ENCODE data around the gene ANKRD12.
"Not testable (repeated sequence)": the region's sequence is repeated elsewhere in the genome, so short reads cannot be mapped to it uniquely, and the experiment has no call there.

The ANKRD12 gene

DNA sequence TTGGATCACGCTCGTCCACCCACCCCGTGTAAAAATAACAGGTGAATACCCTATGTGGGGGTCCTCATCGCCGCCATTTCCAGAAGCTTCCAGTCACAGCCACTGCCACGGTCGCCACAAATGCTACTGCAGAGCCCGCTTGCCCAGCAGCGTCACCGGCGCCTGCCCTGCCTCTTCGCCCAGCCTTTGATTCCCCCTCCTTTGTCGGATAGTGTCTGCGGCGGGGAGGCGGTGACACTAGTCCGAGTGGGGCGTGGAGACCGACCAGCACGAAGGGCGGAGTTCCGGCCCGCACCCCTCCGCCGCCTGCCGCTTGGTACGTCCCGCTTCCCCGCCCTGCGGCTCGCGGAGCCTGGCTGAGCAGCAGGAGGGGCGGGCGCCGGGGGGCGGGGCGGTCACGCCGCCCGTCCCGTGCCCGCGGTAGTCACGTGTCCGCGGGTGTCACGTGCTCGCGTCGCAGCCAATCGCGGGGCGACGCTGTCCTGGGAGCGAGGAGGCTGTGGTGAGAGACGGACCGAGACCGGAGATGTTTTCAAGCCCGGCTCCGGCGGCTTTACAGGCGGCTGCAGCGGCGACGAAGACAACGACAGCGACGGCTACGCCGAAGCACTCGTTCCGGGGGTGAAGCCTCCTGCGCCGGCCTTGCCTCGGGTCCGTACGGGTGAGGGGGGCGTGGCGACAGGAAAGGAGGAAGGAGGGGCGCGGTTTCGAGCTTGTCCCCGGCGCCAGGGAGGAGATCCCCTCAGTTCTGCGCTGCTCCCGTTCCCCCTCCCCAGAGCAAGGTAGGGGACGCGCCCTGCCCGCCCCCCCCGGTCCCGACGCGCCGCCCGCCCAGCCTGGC is at the start of gene ANKRD12:
Gene ANKRD12 (plus strand): TSS at position 467 of the 841 bp plus-strand sequence. CDS start 45,652 bp downstream, outside the sequence.
- peak; percentile 100 for DNase-seq

DNA sequence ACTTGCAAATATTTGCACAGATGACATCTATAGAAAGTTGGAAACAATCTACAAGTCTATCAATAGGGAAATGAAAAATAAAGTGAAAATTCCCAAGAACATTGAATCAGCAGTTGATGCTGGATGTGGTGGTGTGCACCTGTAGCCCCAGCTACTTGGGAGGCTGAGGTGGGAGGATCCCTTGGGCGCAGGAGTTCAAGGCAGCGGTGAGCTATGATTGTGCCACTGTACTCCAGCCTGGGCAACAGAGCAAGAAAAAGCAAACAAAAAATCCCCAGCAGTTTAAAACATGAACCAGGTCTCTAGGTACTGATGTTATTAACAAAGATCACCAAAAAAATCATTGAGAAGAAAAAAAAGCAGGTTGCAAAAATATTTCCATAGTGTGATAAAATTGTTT is 49.4 kb upstream of the ANKRD12 start:
- no peak for DNase-seq

DNA sequence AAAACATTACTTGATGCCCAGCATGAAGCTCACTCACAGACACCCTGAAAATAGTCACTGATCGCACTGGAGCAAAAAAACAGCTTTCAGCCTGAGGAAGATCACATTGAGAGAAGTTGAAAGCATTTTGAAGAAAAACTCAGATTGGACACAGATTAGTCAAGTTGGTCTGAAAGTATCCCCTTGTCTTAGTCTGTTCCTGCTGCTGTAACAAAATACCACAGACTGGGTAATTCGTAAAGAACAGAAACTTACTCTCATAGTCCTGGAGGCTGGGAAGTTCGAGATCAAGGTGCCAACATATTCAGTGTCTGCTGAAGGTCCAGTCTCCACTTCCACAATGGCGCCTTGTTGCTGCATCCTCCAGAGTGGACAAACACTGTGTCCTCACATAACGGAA is 48.3 kb upstream of the ANKRD12 start:
- DNase-seq: no peak

DNA sequence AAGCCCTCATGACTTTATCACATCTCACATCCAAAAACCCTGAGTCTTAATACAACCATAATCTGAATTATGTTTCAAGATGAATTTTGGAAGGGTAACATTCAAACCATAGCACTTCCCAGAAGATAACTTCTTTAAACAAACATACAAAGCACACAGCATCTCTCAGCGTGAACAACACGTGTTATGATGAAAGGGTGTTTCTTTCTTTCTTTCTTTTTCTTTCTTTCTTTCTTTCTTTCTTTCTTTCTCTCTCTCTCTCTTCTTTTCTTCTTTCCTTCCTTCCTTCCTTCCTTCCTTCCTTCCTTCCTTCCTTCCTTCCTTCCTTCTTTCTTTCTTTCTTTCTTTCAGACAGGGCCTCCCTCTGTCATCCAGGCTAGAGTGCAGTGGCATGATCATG is 47.9 kb upstream of the ANKRD12 start:
- DNase-seq: not testable (repeated sequence)

DNA sequence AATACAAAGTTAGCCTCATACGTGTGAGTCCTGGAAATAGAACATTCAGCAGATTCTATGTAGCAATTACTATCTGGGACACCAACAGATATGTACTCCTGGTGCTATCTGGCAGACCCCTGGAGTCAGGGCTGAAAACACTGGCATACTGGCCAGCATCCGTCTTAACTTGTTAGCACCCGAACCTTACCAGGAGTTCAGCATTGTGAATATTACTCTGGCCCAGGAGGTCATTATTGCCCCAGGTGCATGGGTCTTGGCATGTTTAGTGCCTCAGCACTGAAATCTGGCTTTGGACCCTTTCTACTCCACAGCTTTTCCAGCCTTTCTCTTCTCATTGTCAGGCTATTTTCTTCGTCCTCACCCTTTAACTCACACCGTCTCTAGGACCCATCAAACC is 46.0 kb upstream of the ANKRD12 start:
- DNase-seq: no peak

DNA sequence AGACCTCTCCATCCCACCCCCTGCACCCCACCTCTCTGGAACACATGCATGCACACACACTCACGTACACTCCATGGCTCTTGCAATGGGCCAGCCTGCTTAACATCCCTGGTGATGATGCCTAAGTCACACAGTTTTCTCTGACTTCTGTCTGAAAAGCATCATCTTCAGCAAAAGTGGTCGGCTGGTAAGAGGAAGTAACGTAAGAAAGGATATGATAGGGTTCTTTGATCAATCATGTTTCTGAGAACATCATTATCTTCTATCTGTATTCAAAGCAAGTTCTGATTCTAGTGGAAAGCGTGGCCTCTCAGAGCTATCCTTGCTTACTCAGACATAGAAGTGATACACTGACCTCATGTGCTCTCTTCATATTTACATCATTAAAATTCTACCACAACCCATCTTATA is 45.5 kb upstream of the ANKRD12 start:
- peak; percentile 50 for DNase-seq

DNA sequence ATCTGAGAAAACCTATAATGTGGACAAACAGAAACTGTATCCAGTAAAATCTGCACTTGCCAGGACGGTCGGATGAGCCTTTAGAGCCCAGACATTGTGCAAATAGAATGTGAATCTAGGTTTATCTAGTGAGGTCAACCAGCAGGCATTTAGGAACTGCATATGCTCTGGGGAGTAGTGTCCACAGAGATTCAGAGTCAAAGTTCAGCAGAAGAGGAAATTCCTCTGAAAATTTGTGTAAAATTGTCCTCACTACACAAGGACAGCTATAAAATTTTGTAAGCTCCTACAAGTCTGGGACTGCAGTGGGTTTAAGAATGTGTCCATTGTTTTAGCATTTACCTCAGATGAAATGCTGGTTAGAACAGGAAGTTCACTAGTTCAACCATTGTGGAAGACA is 43.9 kb upstream of the ANKRD12 start:
- no peak for DNase-seq

DNA sequence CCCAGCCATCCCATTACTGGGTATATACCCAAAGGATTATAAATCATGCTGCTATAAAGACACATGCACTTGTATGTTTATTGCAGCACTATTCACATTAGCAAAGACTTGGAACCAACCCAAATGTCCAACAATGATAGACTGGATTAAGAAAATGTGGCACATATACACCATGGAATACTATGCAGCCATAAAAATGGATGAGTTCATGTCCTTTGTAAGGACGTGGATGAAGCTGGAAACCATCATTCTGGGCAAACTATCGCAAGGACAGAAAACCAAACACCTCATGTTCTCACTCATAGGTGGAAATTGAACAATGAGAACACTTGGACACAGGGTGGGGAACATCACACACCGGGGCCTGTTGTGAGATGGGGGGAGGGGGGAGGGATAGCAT is 43.5 kb upstream of the ANKRD12 start:
- DNase-seq: not testable (repeated sequence)

DNA sequence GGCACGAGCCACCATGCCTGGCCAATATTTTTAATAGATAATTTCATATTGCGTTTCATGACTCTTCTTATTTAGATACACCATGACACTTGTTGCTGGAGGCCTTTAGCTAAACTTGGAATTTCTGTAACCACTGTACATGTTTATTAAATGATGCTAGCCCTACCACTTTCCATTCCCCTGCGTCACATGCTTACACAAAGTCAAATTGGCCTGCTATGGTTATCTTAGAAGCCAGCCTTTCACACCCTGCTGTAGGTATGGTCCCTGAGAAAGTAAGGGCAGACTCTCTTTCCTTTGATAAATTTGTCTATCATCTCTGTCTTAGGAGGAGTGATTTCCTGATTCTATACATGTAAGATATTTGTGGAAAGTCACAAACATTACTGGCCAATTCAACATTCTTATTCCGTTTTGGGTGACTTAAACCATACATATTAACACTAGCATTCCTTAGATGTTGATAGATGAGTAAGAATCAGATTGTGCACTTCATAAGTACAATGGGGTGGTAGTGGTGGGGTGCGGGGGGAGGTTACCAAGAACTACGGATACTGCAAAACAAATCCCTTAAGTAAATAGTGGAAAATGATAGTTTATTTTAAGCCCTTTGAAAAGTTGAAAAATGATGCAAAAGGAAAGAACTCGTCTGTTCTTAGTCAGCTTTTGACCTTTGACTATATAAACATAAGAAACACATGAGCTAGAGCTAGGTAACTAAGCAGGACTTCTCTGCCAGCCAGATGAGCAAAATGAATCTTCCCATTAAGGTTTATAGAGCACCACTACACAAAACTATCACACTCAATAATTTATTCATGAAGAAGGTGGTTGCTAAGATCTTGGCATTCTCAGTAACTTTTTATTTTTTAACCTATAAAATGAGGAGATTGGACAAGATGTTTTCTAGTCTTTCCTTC is 42.0 kb upstream of the ANKRD12 start:
- DNase-seq: no peak

DNA sequence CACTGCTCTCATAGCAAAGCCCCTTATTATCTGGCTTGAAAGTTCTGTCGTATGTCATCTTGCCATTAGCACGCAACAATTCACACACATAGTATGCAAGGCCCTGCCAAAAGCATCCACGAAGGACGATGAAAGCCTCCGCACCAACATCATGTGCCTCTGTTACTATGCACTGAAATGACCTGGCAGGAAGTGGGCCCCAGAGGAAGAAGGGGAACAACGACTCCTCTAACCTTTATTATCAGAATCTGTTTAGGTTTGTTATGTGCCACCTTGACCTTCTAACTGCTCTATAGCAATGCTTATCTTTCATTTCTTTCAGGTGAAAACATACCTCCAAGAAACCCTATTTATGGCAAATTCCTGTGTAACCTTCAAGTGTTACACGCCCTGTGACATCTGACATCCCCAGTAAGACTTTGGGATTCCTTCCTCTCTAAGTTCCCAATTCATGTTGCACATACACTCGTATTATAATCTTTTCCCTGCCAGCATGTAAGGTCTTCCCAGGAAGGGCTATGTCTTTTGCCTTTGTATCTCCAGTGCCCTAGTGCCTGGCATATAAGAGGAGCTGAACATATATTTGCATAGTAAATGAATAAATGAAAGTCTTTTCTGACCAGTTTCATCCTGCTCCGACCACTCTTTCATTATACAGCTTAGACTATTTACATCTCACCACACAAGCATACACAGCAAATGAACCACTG is 41.1 kb upstream of the ANKRD12 start:
- DNase-seq: no peak

DNA sequence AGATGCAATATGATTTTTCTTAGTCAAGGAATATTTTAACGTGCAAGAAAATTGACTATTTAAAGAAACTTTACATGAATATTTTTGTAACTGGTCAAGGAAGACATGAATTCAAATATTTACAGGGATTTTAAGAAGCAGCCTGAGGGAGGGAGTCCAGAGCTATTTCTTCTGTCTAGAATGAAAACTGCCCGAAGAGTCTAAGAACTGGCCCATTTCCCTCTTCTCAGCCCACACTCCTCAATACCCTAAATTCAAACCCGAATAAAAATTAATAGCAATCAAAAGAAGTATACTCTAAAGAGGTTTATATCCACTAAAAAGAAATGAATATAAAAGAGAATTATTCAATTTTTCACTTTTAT is 40.6 kb upstream of the ANKRD12 start:
- no peak for DNase-seq

DNA sequence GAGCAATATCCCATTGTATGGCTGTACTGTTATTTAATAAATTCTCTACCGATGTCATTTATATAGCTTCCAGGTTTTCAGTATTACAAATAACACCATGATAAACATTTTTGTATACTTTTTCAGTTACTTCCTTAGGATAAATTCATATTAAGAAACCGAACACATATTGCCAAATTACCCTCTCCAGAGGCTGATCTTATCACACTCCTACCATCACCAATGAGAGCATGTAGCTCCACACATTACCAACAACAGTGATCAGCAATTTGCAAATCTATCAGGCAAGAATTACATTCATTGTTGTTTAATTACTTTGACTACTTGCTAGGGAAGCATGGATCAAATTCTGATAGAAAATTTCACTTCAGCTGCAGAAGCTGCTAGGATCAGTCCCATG is 39.9 kb upstream of the ANKRD12 start:
- DNase-seq: no peak

DNA sequence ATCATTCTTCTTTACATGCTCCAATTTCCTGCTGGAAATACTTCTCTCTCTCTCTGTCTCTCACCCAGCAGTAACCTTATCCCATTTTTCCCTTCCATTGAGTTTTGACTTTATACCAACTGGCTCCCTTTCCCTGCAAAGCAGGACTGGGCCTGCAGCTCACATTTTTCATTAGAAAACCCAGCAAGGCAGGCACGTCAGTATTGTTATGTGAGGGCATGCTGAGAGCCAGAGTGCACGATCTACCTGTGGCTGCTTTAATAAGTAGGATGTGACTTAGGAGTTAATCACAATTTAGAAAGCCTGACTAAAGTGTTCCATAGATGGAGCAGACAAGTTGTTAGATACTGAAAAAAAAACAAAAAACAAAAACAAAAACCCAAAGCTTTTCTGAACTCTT is 39.2 kb upstream of the ANKRD12 start:
- no peak for DNase-seq

DNA sequence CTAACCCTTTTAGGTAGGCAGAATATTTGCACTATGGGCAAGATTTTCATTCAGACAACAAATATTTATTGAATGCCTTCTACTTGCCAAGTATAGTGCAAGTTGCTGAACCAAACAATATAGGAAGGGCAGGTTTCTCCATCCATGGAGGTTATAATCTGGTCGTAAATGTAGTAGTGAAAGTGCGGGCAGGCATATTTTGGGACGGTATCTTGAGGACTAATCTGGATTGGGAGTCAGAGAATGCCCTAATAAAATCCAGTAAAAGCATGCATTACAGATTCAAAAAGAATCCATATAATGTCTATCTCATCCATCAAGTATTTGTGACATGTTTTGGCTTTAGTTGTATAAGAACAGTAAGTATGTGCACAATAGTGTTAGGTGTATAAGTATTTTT is 35.8 kb upstream of the ANKRD12 start:
- no peak for DNase-seq

DNA sequence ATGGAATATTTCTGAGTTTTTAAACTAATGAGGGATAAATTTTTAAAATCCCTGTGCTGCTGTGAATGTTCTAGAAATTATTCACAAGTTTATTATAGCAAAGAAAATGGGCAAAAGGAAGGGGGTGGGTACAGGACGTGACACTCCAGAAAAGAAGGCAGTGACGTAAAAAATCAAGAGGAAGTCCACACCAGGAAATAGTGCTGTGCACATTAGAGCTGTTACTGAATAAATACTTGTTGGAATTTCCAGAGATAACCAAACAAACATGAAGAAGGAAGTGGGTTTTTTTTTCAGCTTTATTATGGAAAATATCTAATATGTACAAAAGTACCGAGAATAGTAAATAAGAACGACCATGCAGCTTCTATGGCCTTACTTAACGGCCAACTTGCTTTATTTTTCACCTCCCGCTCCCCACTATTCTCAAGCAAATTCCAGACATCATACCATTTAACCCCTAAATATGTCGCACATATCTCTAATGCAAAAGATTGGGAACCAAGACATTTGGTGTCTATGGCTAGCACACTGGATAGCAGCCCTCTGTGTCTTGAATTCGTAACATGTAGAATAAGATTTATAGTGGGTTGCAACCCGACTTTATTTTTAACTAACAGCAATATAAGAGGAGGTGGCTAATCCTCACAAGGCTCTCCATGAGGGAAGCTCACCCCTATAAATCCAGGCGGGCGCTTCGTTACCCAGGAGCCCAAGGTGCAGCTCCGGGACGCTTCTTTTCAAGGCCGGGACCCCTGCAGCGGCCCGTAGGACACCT is 34.7 kb upstream of the ANKRD12 start:
- peak; percentile 87 for DNase-seq

DNA sequence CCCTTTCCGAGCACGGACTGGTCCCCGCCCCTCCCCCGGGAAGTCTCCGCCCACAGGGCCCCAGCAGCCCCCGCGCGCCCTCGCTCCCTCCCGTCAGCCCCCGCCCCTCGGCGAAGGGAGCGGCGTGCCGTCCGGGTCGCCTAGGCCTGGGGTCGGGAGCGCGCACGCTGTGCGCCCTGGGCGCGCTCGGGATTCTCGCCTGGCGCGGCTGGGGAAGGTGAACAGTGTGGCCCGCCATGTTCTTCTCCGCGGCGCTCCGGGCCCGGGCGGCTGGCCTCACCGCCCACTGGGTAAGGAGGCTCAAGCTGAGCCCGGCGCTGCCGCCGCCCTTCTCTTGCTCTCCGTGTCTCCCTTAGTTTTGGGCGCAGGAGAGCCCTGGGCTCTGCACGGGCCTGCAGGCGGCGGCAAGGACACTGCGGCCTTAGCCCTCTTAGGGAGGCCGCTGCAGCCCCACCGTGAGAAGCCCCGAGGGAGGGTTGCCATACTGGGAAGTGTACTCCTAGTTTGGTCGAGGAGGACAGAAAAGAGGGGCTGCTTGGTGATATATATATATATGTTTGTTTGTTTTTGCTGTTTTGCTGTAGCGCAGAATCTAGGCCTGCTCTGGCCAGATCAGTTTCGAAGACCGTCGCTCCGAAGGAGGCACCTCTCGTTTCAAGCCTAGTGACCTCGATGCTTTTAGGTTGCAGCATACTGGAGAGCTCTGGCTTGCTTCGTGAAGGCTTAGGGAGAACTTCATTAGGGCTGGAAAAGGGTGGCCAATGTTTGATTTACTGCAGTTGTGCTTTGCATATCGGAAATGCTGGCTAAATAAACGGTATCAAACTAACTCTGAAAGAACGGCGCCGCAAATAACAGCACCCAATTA is 33.8 kb upstream of the ANKRD12 start, which contains the start of gene NDUFV2:
Gene NDUFV2 (plus strand): TSS at position 192 of the 868 bp plus-strand sequence. CDS start 45 bp downstream, at position 237.
- peak; percentile 100 for DNase-seq

DNA sequence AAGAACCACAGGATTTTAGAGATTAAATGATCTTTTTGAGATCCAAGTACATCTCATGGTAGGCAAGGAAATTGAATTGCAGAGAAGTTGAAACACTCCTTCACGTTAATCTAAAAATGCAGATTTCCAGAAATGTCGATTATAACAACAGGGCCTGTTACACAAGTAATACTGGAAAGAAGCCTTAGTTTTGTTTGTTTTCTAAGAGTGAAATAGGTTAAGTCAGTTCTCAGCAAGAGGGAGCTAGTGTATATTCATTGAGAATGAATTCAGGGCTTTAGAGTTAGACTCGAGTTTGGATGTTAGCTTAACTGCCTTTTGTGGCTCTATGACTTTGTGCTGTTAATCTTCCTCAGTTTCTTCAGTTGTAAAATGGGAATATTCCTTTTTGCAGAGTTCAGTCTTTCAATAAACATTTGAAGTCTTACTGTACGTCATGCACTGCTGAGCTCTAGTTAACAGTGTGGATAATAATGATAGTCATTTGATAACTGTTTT is 33.2 kb upstream of the ANKRD12 start:
- peak; percentile 81 for DNase-seq

DNA sequence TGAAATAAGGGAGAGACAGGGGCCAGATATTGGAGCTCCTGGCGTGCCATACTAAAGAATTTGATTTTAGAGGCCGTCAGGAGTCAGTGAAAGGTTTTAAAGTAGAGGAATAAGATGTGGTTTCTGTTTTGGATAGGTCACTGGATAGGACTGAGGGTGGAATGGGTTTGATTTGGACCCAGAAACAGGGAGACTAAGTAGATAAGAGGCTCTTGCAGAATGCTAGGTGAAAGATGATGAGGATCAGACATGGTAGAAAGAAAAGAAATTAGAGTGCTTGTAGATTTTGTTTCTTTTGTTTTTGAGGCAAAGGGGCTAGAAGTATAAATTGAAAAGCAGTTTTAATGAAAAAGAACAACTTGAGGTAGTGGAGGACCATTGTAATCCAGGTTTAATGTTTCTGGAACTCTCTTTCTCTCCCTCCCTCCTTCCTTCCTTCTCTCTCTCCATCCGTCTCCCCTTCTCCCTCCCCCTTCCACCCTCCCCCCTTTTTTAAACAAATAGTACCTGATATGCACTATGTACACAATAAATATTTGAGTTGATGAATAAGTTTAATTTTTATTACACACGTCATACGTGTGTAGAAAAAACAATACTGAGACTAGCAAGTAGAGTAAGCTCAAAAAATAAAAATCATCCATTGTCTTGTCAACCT is 32.2 kb upstream of the ANKRD12 start:
- peak; percentile 54 for DNase-seq

DNA sequence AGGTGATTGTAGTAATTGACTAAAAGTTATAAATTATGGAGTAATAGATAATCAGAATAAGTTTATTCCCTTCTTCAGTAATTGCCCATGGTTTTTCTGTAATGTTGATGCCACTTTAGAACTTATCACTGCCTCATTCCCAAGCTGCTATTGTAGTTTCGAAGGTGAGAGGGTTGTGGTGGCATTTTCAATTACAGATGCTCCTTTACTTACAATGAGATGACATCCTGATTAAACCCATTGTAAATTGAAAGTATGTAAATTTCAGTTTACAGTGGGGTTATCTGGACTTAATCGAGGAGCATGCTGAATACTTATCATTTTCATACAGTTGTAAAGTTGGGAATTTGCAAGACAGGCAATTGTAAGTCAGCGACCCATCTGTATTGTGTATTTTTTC is 31.2 kb upstream of the ANKRD12 start:
- no peak for DNase-seq

DNA sequence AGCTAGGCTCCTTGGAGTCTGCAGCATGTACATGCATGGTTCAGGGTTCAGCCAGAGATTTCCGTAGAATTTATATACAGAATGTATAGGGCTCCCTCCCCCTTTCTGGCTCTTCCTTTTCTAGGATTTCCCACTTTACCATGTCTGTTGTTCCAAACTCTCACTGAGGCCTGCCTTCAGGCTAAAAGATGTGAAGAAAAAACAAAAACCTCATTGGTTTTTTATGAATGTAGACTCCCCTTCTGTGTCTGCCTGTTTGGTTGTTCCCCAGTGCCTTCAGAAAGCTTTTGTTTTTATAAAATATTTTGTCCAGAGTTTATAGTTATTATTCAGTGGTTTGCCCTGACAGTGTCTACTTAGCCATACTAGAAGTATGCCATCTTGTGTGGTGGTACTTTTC is 30.5 kb upstream of the ANKRD12 start:
- DNase-seq: no peak

All from OCI-M1 (cell line).